Erythroblast (primary cell): ENCODE results near the gene MAT2B.

Experiments
- GATA1 ChIP-seq: IDR thresholded peaks from 2 replicates; pipeline ENCODE4 v1.6.1; 2011; ENCODE audit warnings: low read depth, mild to moderate bottlenecking, control low read depth, low read length, moderate library complexity
- POLR2A ChIP-seq: IDR thresholded peaks from 2 replicates; pipeline ENCODE4 v1.6.1; 2011; ENCODE audit warnings: mild to moderate bottlenecking, low read length

DNA sequence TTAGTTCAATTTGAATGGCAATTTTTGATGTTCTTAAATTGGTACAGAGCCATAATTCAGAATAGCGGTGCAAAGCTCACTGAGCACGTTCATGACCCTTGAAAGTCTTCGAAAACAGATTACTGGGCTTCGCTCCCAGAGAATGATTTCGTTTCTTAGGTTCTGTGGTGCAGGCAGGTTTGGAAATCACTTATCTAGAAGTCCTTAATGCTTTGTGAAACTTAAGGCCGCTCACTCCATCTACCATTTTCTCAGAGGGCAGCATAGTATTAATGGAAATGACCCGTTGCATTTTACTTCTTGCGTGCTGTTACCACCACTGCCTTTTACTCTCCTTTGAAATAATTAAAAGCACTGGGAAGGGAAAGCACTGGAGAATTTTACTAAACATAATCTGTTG is 2.9 kb upstream of the MAT2B start:
- TF ChIP-seq POLR2A (no peak), GATA1 (no peak)
